B cell (primary cell): ENCODE data around the gene SLC8A3.

Experiments
- EZH2 ChIP-seq: IDR thresholded peaks from 2 replicates; pipeline ENCODE4 v1.6.1; 2012; ENCODE audit warnings: borderline replicate concordance, low read depth, mild to moderate bottlenecking, moderate library complexity, low read length; ENCODE audit not compliant: insufficient read depth, poor library complexity, severe bottlenecking
- TF ChIP-seq, protein P1 (sequence below): fragments of 200-600 bp; IDR thresholded peaks from one replicate; pipeline ENCODE4 v1.8.0; 2022; ENCODE audit warnings: antibody characterized with exemption, mild to moderate bottlenecking

DNA sequence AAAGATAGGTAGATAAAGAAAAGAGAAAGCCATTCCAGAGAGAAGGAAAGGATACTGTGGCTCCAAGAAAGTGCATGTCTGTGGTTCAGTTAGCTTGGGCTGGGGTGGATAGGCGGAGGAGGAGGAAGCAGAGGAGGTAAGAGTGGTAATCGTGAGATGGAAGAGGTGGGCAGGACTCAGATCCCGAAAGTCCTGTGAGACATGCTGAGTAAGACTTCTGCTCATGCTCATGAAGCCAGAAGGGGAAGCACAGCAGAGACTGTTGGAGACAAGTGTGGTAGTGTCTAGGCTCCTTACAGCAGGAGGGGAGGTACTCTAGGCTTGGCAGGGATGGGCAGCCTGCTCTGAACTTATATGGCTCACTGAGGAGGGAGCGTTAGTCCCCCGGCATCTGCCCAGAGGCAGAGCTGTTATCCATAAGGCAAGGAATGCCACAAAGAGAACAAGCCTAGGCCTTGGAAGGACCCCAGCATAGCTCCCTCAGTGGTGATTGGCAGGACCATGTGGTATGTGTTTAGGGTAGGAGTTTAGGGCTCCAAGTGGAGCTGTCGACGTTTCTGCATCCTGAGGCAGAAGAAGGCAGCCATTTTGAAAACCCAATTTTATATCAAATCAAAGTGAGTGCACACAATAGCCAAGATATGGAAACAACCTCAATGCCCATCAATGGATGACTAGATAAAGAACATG lies 174.2 kb downstream of the SLC8A3 start:
- TF ChIP-seq, protein P1, sequence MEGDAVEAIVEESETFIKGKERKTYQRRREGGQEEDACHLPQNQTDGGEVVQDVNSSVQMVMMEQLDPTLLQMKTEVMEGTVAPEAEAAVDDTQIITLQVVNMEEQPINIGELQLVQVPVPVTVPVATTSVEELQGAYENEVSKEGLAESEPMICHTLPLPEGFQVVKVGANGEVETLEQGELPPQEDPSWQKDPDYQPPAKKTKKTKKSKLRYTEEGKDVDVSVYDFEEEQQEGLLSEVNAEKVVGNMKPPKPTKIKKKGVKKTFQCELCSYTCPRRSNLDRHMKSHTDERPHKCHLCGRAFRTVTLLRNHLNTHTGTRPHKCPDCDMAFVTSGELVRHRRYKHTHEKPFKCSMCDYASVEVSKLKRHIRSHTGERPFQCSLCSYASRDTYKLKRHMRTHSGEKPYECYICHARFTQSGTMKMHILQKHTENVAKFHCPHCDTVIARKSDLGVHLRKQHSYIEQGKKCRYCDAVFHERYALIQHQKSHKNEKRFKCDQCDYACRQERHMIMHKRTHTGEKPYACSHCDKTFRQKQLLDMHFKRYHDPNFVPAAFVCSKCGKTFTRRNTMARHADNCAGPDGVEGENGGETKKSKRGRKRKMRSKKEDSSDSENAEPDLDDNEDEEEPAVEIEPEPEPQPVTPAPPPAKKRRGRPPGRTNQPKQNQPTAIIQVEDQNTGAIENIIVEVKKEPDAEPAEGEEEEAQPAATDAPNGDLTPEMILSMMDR, result no peak
- TF ChIP-seq EZH2, result no peak
